ENCODE measurements around the gene ITPR1. TPM values are rescaled to one million over a fixed set of nuclear protein-coding genes. Genes with fewer than 3 reads are reported as not detected.

ITPR1 gene
- total and polyA plus RNA-seq, 4 donors = 3.7 to 39.4 (median 8.2) TPM

GRCh38 chr3:4532535-4533112, 39.5 kb downstream of the ITPR1 start:
- Histone ChIP-seq H3K4me1 (ENCODE audit: control insufficient read depth in 4 of 4, insufficient read depth in 4 of 4, low read length in 3 of 4) (peaks cover 0 to 14% (median 6%) of the 10 kb centered on the region in 4 donors), H3K36me3 (ENCODE audit: control insufficient read depth in 4 of 4, insufficient read depth in 3 of 4, low read depth in 1 of 4, low read length in 3 of 4) (no peaks in the 10 kb centered on the region), H3K9me3 (ENCODE audit: control insufficient read depth in 4 of 4, low read length in 3 of 4) (no peaks in the 10 kb centered on the region), H3K9ac (ENCODE audit: low read depth in 1 of 2, low read length in 2 of 2) (no peak overlapping the region), H3K27ac (ENCODE audit: low read depth in 1 of 2, low read length in 2 of 2) (no peak overlapping the region), H3K4me3 (ENCODE audit: low read depth in 1 of 3, low read length in 3 of 3) (no peak overlapping the region), H3K27me3 (ENCODE audit: control insufficient read depth in 4 of 4, insufficient read depth in 4 of 4, low read length in 3 of 4) (no peaks in the 10 kb centered on the region)
- TF ChIP-seq REST (IDR thresholded peaks at IDR 0.05) (no peak), NR2F2 (IDR thresholded peaks at IDR 0.05) (no peak), MAX (IDR thresholded peaks at IDR 0.05) (no peak), YY1 (IDR thresholded peaks at IDR 0.05) (no peak), JUND (IDR thresholded peaks at IDR 0.05) (no peak), GABPA (IDR thresholded peaks at IDR 0.05 in 1 of 2, conservative IDR thresholded peaks at IDR 0.05 in 1 of 2) (no peak), RXRA (IDR thresholded peaks at IDR 0.05) (no peak), FOXA2 (IDR thresholded peaks at IDR 0.05) (no peak), ZBTB33 (IDR thresholded peaks at IDR 0.05) (no peak), TAF1 (conservative IDR thresholded peaks at IDR 0.05) (no peak), ATF3 (IDR thresholded peaks at IDR 0.05) (no peak), HNF4A (conservative IDR thresholded peaks at IDR 0.05) (no peak), FOXA1 (IDR thresholded peaks at IDR 0.05) (no peak)
- DNase-seq (ENCODE audit: low spot score) = no peak
- WGBS = 80% methylated on average over 11 of the region's 11 CpGs

- WGBS = 25% methylated on average over 14 of the region's 14 CpGs
- peaks cover 0 to 14% (median 6%) of the 10 kb centered on the region in 4 donors for H3K4me1 ChIP-seq (ENCODE audit: control insufficient read depth in 4 of 4, insufficient read depth in 4 of 4, low read length in 3 of 4)
These were observed 40.6 kb downstream of the ITPR1 start for GRCh38 chr3:4533489-4534443.

More at GRCh38 chr3:4533489-4534443, 40.6 kb downstream of the ITPR1 start:
- Histone ChIP-seq H3K9ac (ENCODE audit: low read depth in 1 of 2, low read length in 2 of 2) (no peak overlapping the region), H3K4me3 (ENCODE audit: low read depth in 1 of 3, low read length in 3 of 3) (no peak overlapping the region), H3K9me3 (ENCODE audit: control insufficient read depth in 4 of 4, low read length in 3 of 4) (no peaks in the 10 kb centered on the region), H3K27ac (ENCODE audit: low read depth in 1 of 2, low read length in 2 of 2) (no peak overlapping the region), H3K36me3 (ENCODE audit: control insufficient read depth in 4 of 4, insufficient read depth in 3 of 4, low read depth in 1 of 4, low read length in 3 of 4) (no peaks in the 10 kb centered on the region), H3K27me3 (ENCODE audit: control insufficient read depth in 4 of 4, insufficient read depth in 4 of 4, low read length in 3 of 4) (no peaks in the 10 kb centered on the region)
- DNase-seq (ENCODE audit: low spot score) = no peak
- TF ChIP-seq HNF4A (conservative IDR thresholded peaks at IDR 0.05) (peak; percentile 88 to 98), TAF1 (conservative IDR thresholded peaks at IDR 0.05) (no peak), RXRA (IDR thresholded peaks at IDR 0.05) (peak; percentile 42 to 51), SP1 (IDR thresholded peaks at IDR 0.05) (peak; percentile 53), HNF4G (IDR thresholded peaks at IDR 0.05) (peak; percentile 85)
